Dermis microvascular lymphatic vessel endothelial cell (primary cell): ENCODE data around the gene PDCD1. TPM values are rescaled to one million over a fixed set of nuclear protein-coding genes. Genes with fewer than 3 reads are reported as not detected.
"Not testable (repeated sequence)": the region's sequence is repeated elsewhere in the genome, so short reads cannot be mapped to it uniquely, and the experiment has no call there.

Experiments
- DNase-seq, 2 donors: peaks; one replicate each; pipeline versions ENCODE4 v3.0.0 to v3.0.0-alpha.2; 2010; ENCODE audit warnings: low read depth in 2 of 2
- total RNA-seq: library from RNA; depleted of rRNA; stranded (reverse); fragments of >200 nt; gene quantifications from 2 replicates; pipeline ENCODE4 v1.2.1, GENCODE V29; 2014

PDCD1 gene
- total RNA-seq: under 0.01 TPM in 1 of 2 replicates, not detected in the other

DNA sequence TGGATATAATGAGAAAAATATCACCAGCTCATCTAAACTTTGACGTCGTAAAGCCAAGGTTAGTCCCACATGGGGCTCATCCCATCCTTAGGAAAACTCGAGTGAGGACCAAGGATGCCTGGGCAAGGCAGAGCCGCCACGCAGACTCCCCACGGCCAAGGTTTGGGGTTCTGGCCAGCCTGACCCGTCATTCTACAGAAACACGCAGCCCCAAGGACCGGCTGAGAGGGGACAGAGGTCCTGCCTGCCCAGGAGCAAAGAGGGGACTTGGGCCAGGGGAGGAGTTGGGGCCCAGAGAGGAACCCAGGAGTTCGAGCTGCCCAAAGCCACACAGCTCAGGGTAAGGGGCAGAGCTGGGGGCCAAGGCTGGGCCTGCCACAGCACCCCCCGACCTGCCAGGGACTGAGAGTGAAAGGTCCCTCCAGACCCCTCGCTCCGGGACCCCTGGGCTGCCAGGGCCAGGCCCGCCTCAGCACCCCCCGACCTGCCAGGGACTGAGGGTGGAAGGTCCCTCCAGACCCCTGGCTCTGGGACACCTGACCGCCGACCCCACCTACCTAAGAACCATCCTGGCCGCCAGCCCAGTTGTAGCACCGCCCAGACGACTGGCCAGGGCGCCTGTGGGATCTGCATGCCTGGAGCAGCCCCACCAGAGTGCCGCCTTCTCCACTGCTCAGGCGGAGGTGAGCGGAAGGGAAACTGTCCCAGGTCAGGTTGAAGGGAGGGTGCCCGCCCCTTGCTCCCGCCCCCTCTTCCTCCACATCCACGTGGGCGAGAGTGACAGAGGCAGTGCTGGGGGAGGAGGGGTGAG lies at the start of gene PDCD1:
Gene PDCD1 (minus strand): TSS at position 689 of the 811 bp plus-strand sequence. CDS start 56 bp downstream, at position 633.
- no peak for DNase-seq

- not testable (repeated sequence) for DNase-seq
Measured at GRCh38 chr2:241907831-241908230, 49.1 kb upstream of the PDCD1 start.

DNA sequence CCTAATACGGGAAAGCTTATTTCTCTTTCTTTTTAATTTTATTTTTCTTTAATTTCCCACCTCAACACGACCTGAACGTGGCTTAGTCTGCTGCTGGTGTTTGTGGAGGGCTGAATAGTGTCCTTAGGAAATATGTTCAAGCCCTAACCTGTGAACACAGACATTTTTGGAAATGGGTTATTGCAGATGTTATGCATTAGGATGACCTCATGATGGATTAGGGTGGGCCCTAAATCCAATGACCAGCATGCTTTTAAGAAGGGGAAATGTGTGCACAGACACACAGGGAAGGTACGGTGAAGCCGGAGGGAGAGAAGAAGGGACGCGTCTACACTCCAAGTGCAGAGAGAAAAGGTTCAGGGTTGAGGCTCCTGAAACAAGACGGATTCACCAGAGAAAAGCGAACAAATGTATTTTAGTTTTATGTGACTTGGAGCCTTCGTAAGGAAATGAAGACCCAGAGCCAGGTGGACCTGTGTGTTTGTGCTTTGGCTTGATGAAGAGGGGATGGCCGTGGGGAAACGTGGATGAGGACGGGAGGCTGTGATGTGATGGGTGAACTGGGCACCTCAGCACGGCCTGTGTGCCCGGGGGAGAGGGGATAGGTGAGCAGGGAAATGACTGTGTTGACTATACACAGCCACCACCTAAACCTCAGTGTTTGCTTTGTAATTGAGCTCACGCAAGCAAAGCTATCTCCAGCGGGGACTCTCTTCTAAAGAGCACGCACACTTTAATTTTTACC lies 48.3 kb upstream of the PDCD1 start:
- no peak for DNase-seq

- not testable (repeated sequence) for DNase-seq
Measured at GRCh38 chr2:241906378-241906770, 47.7 kb upstream of the PDCD1 start.

DNA sequence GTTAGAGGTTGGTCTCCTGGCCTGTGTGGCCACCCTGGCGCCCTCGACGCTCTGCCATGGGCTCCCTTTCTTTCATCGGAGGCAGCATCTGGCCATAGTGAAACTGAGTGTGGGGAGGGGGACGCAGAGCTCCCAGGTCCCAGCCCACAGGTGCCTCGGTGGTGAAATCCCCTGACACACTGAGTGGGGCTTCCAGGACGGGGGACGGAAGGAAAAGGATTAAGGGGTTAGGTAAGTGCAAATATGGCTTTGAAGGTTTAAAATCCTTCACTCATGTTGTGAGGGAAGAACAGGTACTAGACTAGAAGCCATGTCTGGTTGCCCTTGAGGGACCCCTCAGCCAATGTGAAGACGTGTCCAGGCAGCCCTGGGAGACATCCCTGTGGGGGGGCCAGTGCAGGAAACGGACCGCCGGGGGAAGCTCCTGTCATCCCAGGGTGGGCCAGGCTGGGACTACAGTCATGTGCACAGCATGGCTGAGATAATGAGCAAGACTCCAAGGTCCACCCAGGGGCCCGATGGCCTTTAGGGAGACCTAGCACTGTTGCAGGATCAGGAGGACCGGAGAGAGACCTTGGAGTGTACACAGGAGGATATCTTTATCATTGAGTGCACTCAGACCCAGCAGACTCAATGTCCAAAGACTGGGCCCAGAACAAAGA lies 47.2 kb upstream of the PDCD1 start:
- DNase-seq: no peak

GRCh38 chr2:241904791-241905710 lies 46.4 kb upstream of the PDCD1 start:
- DNase-seq: no peak

GRCh38 chr2:241904011-241904718 lies 45.5 kb upstream of the PDCD1 start:
- no peak for DNase-seq

DNA sequence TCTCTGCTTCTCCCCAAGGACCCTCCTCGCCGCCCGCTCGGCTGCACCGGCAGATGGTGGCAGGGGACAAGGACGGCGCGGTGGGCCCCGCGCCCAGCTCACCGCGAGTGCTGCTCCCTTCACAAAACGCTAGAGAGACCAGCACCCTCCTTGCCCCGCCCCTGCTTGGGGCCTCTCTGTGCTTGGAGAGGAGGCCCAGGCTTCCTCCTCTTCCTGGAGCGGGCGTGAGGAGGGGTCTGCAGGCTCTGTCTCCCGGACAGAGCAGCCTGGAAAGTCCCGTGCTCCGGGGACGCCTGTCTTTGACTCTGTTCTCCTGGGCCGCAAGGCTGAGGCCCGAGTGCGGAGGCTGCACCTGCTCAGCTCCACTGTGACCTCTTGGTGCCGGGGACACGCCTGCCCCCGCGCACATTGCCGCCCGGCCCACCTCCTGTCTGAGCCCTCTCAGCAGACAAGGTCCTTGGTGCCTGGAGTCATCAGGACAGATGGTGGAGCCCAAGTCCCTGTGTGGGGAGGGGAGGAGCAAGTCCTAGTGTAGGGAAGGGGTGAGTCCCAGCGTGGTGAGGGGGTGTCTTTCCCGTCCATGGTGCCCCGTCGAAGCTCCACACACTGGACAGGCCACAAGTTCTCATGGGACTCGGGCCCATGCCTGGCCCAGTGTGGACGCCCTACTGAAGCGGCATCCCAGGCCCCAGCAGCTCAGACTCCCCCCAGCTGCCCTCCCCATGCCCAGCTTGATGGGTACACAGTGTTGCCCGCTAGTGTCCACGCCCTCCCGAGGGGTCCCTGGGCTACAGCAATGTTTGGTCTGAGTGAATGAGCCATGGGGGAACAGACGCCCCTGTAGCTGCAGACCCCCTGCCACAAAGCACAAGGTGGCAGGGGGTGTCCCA lies 44.7 kb upstream of the PDCD1 start:
- no peak for DNase-seq

GRCh38 chr2:241902357-241902991 lies 43.8 kb upstream of the PDCD1 start:
- no peak for DNase-seq

GRCh38 chr2:241901500-241902351 lies 43.0 kb upstream of the PDCD1 start:
- peak in 1 of 2 donors; percentile 10 for DNase-seq

GRCh38 chr2:241901018-241901380 lies 42.3 kb upstream of the PDCD1 start:
- DNase-seq: no peak

DNA sequence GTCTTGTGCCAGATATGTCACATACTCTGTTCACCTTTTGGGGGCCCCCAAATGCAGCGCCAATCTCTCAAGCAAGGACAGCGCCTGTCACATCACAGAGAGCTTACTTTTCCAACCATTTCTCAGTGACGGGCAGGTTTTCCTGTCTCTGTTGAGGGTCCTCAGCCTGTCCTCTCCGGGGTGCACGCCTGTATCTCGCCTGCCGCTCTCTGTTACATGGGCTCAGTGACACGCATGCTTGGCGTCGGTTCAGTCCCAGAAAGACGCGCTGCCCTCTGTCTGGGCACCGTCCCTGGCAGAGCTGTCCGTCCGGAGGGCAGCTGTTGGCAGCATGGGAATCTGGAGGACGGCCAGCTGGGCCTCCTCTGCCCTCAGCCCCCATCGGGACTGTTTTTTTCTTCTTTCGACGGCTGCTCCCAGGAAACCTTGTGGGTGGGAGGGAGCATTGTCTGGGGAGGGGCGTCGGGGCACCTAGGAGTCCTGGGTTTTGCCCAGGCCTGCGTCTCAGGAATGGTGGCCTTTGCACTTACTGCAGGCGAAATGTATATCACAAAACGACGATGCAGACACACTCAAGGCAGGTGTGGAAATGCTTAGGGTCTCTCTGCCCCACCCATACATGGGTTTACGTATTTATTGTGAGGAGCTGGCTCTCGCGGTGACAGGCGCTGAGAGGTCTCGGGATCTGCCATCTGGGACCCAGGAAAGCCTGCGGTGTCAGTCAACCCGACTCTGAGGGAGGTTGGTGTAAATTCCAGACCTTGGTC lies 41.7 kb upstream of the PDCD1 start:
- no peak for DNase-seq

DNA sequence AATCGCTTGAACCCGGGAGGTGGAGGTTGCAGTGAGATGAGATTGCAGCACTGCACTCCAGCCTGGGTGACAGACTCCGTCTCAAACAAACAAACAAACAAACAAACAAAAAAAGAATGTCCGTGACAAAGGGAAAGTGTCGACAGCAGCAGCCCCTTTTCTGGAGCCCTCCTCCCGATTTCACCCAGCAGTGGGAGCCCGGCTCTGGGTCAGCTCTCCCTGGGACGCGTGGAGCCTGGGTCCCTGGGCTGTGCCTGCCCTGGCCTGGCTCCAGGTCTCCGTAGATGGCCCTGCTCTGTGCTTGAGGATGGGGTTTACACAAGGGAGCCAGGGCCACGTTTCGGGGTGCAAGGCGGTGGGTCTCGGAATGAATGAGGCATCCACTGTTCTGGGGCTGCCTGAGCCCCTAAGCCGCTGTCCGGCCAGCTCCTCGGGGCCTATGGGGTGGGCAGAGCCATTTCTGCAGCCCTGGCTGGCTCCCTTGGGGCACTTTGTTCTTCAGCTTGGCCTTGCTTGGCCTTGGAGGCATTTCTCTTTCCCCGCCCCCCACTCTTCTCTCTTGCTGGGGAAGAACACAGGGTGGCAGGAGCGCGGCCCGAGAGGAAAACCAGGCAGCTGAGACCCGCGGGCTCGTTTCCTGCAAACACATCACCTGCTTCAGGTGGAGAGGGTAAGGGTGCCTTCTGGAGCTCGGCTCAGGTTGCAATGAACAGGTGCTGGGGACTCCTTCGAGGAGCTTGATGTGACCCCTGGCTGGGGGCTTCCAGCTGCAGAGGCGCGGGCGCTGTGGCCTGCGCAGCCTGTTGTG lies 40.0 kb upstream of the PDCD1 start:
- DNase-seq: no peak

DNA sequence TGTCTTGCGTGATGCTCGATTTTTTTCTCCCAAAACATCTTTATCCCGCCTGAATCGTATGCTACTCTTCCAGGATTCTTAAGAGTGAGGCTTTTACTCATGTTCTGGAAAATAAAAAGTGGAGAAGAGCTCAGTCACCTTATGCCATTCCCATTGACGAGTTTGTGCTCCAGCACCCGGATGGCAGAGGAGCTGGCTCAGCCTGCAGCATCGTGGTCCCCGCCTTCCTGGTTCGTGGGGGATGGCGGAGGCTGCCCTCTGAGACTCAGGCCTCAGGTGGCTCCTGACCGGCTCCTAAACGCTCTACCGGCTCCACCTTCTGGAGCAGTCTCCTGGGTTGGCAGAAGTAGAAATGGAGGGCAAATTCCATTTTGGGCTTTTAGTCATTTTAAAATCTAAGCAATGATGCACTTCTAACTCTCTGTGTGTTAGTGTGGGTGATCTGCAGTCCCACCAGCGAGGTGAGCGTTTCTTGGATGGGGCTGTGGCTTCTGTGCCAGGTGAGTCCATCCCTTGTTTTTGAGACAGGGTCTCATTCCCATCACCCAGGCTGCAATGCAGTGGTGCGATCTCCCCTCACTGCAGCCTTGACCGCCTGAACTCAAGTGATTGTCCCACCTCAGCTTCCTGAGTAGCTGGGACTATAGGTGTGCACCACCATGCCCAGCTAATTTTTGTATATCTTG lies 38.7 kb upstream of the PDCD1 start:
- no peak for DNase-seq

GRCh38 chr2:241896746-241897201 lies 38.1 kb upstream of the PDCD1 start:
- DNase-seq: no peak
